CD1c-positive myeloid dendritic cell (primary cell): ENCODE measurements around the gene OR11G2.
"Not testable (repeated sequence)": the region's sequence is repeated elsewhere in the genome, so short reads cannot be mapped to it uniquely, and the experiment has no call there.

Source experiments
- DNase-seq: peaks from one replicate; pipeline ENCODE4 v3.0.0-alpha.2; 2016; ENCODE audit errors: extremely low spot score

Gene OR11G2

GRCh38 chr14:20190596-20190995 lies at the start of gene OR11G2:
Gene OR11G2, plus strand, starts transcription at chr14:20190896. Its CDS starts 6,542 bp downstream, at chr14:20197438.
- no peak for DNase-seq

GRCh38 chr14:20143911-20144310 lies 46.8 kb upstream of the OR11G2 start:
- DNase-seq = no peak

GRCh38 chr14:20144820-20145219 lies 45.9 kb upstream of the OR11G2 start:
- DNase-seq = no peak

GRCh38 chr14:20164462-20164861 lies 26.2 kb upstream of the OR11G2 start:
- DNase-seq = no peak

GRCh38 chr14:20167091-20167490 lies 23.6 kb upstream of the OR11G2 start:
- no peak for DNase-seq

GRCh38 chr14:20169852-20170251 lies 20.8 kb upstream of the OR11G2 start:
- DNase-seq = not testable (repeated sequence)

- not testable (repeated sequence) for DNase-seq
Measured at GRCh38 chr14:20174205-20174604, 16.5 kb upstream of the OR11G2 start.

GRCh38 chr14:20176330-20176729 lies 14.4 kb upstream of the OR11G2 start:
- DNase-seq = no peak

GRCh38 chr14:20177433-20177974 lies 13.2 kb upstream of the OR11G2 start:
- no peak for DNase-seq

GRCh38 chr14:20179218-20179617 lies 11.5 kb upstream of the OR11G2 start:
- peak; percentile 62 for DNase-seq

GRCh38 chr14:20179880-20180279 lies 10.8 kb upstream of the OR11G2 start:
- DNase-seq = peak; percentile 48

- no peak for DNase-seq
Measured at GRCh38 chr14:20180486-20180885, 10.2 kb upstream of the OR11G2 start.

- DNase-seq = no peak
Measured at GRCh38 chr14:20184181-20184580, 6.5 kb upstream of the OR11G2 start.

- DNase-seq = no peak
Measured at GRCh38 chr14:20191396-20191795, 700 bp downstream of the OR11G2 start.

GRCh38 chr14:20194101-20194500 lies 3.4 kb downstream of the OR11G2 start:
- DNase-seq = no peak

GRCh38 chr14:20195170-20195569 lies 4.5 kb downstream of the OR11G2 start:
- not testable (repeated sequence) for DNase-seq

GRCh38 chr14:20195911-20196310 lies 5.2 kb downstream of the OR11G2 start:
- DNase-seq = no peak

- no peak for DNase-seq
Measured at GRCh38 chr14:20197459-20197858, 6.8 kb downstream of the OR11G2 start.

GRCh38 chr14:20198991-20199390 lies 8.3 kb downstream of the OR11G2 start:
- DNase-seq = no peak

- no peak for DNase-seq
Measured at GRCh38 chr14:20204721-20205120, 14.0 kb downstream of the OR11G2 start.

- no peak for DNase-seq
Measured at GRCh38 chr14:20209595-20209994, 18.9 kb downstream of the OR11G2 start.

GRCh38 chr14:20212406-20212805 lies 21.7 kb downstream of the OR11G2 start:
- DNase-seq = not testable (repeated sequence)

- no peak for DNase-seq
Measured at GRCh38 chr14:20215196-20215595, 24.5 kb downstream of the OR11G2 start.

- DNase-seq = no peak
Measured at GRCh38 chr14:20219033-20219432, 28.3 kb downstream of the OR11G2 start.
